Small intestine (tissue), 16 donors: Measurements from ENCODE around the gene PLA2G7. TPM values are rescaled to one million over a fixed set of nuclear protein-coding genes. Genes with fewer than 3 reads are reported as not detected.
"Not testable (repeated sequence)": the region's sequence is repeated elsewhere in the genome, so short reads cannot be mapped to it uniquely, and the experiment has no call there.

Experiments
- DNase-seq, 2 donors: peaks; one replicate each; pipeline versions ENCODE4 v3.0.0 to v3.0.0-alpha.2; 2013
- FAIRE-seq: peaks from 2 replicates; lab custom pipeline; 2012; peaks lifted over from hg19 to GRCh38; lab: Jason Lieb, UNC
- H3K27ac ChIP-seq, 3 donors: one replicate each; pipeline ENCODE4 v1.5.1; 2013; ENCODE audit warnings: low read length in 2 of 3, mild to moderate bottlenecking in 2 of 3, control low read depth in 1 of 3, inconsistent platforms in 1 of 3, low read depth in 1 of 3, moderate library complexity in 1 of 3
- H3K27me3 ChIP-seq, 3 donors: one replicate each; pipeline ENCODE4 v1.6.1; 2013; ENCODE audit warnings: low read length in 3 of 3, inconsistent platforms in 1 of 3; ENCODE audit not compliant: control insufficient read depth in 3 of 3, insufficient read depth in 3 of 3
- H3K36me3 ChIP-seq, 3 donors: one replicate each; pipeline ENCODE4 v1.6.1; 2013; ENCODE audit warnings: low read length in 3 of 3, inconsistent platforms in 1 of 3, low read depth in 1 of 3, mild to moderate bottlenecking in 1 of 3, moderate library complexity in 1 of 3; ENCODE audit not compliant: control insufficient read depth in 3 of 3, insufficient read depth in 2 of 3
- H3K4me1 ChIP-seq, 3 donors: one replicate each; pipeline ENCODE4 v1.6.1; 2013; ENCODE audit warnings: low read length in 2 of 3, inconsistent platforms in 1 of 3, low read depth in 1 of 3, mild to moderate bottlenecking in 1 of 3, moderate library complexity in 1 of 3; ENCODE audit not compliant: control insufficient read depth in 3 of 3, insufficient read depth in 2 of 3
- H3K4me3 ChIP-seq, 3 donors: one replicate each; pipeline ENCODE4 v1.5.1; 2013; ENCODE audit warnings: low read length in 3 of 3, control low read depth in 1 of 3, inconsistent platforms in 1 of 3, low read depth in 1 of 3, mild to moderate bottlenecking in 1 of 3, moderate library complexity in 1 of 3
- H3K9me3 ChIP-seq, 2 donors: one replicate each; pipeline ENCODE4 v1.6.1; 2013; ENCODE audit warnings: low read depth in 1 of 2, low read length in 1 of 2; ENCODE audit not compliant: control insufficient read depth in 2 of 2, insufficient read depth in 1 of 2
- WGBS, 3 donors: extraction: QIAGEN DNeasy Blood & Tissue Kit; methylation state at CpG; one replicate each; pipeline ENCODE4 v1.1.7; 2013; 5-methylcytosine and 5-hydroxymethylcytosine counted together
- long read RNA-seq, 10 donors: transcript quantifications; one replicate each; lab custom pipeline, GENCODE V29; 2026
- polyA plus RNA-seq, 4 donors: library from polyadenylated mRNA; stranded (reverse) in 3 of 4; unstranded in 1 of 4; fragments of 200-250 nt in 3 of 4; fragments of 120-200 nt in 1 of 4; gene quantifications; one replicate each; pipeline versions ENCODE4 v1.2.1 to v1.2.3, GENCODE V29; 2013
- donor health status: healthy with polysubstance abuse.
- donor health status: control.
- donor health status: control.
- donor health status: Bipolar disorder and iron deficiency.
- donor health status: healthy.

Gene PLA2G7
- 1 to 10 TPM in 3 of 4 donors, under 1 TPM in 1; 0.67 to 3.5 (median 1.2) TPM for polyA plus RNA-seq
- long read RNA-seq, donor 1 = 0 reads
- long read RNA-seq, donor 2 = 0 reads
- long read RNA-seq, donor 3 = 0 reads
- long read RNA-seq, donor 4 = 0 reads
- long read RNA-seq, donor 5 = 0 reads
- long read RNA-seq, donor 6 = 0 reads
- long read RNA-seq, donor 7 = 0 reads
- long read RNA-seq, donor 8 = 0 reads
- long read RNA-seq, donor 9 = 0 reads
- long read RNA-seq, donor 10 = 0 reads

- H3K4me1 ChIP-seq = peaks cover 0 to 5% (median 0%) of the 10 kb centered on the region in 3 donors
- DNase-seq (peak in 1 of 2 donors; percentile 63), FAIRE-seq (no peak)
- peaks cover 4 to 36% (median 5%) of the 10 kb centered on the region in 3 donors for H3K27me3 ChIP-seq
- H3K27ac ChIP-seq = peak within 1 kb of the TSS in 1 of 3 donors; percentile 51
- H3K4me3 ChIP-seq = peak within 1 kb of the TSS; percentile 34 to 48 (median 40)
- no peaks in the 10 kb centered on the region for H3K9me3 ChIP-seq
- H3K36me3 ChIP-seq = no peaks in the 10 kb centered on the region
- WGBS, 3 donors = 1% methylated on average over 50 to 73 of the region's 73 CpGs
Observed at GRCh38 chr6:46734867-46735719, at the start of gene PLA2G7. PLA2G7 (minus strand) TSS chr6:46735375; CDS start chr6:46722891, 12,484 bp downstream.

DNA sequence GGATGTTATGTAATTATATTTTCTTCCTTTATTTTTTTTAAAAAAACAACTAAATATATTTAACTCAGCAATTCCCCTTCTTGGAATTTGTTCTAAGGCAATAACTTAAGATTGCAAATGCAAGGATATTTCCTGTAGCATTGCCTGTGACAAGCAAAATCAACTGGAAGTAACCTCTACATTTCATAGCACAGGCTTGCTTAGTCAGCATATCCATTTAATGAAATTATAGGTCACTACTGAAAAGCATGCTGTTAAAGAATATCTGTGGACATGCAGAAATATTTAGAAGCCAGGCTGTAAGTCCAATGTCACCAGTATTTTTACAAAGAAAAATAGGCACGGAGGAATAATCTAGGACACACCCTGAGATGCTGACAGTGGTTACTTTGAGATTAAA lies 49.4 kb upstream of the PLA2G7 start:
- Histone ChIP-seq H3K9me3 (no peaks in the 10 kb centered on the region), H3K27ac (no peak overlapping the region), H3K4me1 (peaks cover 0 to 33% (median 8%) of the 10 kb centered on the region in 3 donors), H3K4me3 (no peak overlapping the region), H3K36me3 (no peaks in the 10 kb centered on the region), H3K27me3 (no peaks in the 10 kb centered on the region)
- WGBS, 3 donors = 78 to 89% (median 81%) methylated on average over 1 of the region's 1 CpG
- DNase-seq (peak in 1 of 2 donors; percentile 11), FAIRE-seq (no peak)

- Histone ChIP-seq H3K4me1 (peaks cover 0 to 8% (median 0%) of the 10 kb centered on the region in 3 donors), H3K27me3 (no peaks in the 10 kb centered on the region), H3K4me3 (no peak overlapping the region), H3K9me3 (no peaks in the 10 kb centered on the region), H3K27ac (no peak overlapping the region), H3K36me3 (no peaks in the 10 kb centered on the region)
- 32 to 38% (median 35%) methylated on average over 6 of the region's 6 CpGs for WGBS, 3 donors
- FAIRE-seq (peak; percentile 99), DNase-seq (peak; percentile 71 to 76)
Observed at GRCh38 chr6:46781478-46782378, 46.6 kb upstream of the PLA2G7 start.

DNA sequence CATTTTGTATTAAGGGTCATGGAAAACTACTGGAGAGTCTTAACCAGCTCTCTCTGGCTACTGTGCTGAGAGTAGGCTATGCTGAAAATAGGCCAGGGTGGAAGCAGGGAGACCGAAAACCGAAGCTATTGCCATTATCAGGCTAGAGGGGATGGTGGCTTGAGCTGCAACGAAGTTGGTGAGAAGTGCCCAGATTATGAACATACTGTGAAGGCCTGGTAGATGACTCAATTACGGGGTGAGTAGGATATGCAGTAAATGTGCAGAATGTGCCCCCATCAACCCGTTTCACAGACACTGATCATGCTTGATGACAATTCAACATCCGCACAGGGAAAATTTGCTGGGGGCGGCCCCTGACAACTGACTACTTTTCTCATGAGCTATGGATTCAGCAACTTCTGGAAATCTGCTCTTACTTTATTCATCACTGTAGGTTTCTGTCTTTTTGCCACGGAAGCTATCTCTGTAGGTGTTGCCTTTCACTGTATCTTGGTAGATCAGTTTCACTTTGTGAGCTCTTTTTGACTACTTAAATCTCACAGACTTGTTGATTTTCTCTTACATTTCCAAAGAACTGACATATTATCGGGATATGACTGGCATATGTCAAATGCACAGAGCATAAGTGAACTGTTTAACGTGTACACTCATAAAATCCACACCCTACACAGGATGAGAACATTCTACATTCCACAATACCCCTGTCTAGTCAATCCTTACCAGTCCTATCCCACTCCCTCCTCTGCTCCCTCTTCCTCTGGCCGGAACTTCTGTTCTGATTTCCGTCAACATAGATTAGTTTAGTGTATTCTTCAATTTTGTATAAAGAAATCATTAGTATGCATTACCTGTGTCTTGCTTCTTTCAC lies 42.5 kb upstream of the PLA2G7 start:
- H3K4me3 ChIP-seq = no peak overlapping the region
- DNase-seq (no peak), FAIRE-seq (no peak)
- no peaks in the 10 kb centered on the region for H3K27me3 ChIP-seq
- H3K9me3 ChIP-seq = no peaks in the 10 kb centered on the region
- H3K27ac ChIP-seq = no peak overlapping the region
- 78 to 84% (median 81%) methylated on average over 12 of the region's 12 CpGs for WGBS, 3 donors
- H3K36me3 ChIP-seq = no peaks in the 10 kb centered on the region
- no peaks in the 10 kb centered on the region for H3K4me1 ChIP-seq

DNA sequence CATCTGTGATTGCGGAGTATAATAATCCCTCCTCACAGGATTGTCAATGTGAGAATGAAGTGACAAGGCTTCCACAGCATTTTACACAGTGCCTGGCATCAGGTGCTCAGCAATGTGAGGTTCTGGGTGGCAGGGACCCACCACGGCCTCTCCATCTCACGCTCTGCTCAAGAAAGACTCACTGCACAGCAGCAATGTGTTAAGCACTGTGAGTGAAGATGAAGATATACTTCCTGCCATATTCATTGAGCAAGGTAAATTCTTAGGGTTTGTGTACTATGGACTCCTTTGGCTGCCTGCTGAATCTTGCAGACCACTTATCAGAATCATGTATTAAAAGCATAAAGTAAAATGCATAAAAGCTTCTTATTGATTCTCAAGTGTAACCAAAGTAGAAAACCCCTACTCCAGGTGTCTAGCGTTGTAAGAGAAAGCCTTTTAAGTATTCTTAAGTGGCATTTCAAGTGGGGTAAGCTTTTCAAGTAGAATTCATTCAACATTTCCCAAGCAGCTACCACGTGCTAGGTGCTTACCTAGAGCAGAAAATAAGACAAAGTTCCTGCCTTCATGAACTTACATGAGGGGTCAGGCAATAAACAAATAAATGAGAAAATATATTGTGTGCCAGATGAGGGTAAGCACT lies 41.0 kb upstream of the PLA2G7 start:
- no peak for DNase-seq
- H3K27me3 ChIP-seq = no peaks in the 10 kb centered on the region
- H3K9me3 ChIP-seq = no peaks in the 10 kb centered on the region
- 85 to 91% (median 86%) methylated on average over 5 of the region's 5 CpGs for WGBS, 3 donors
- no peak overlapping the region for H3K4me3 ChIP-seq
- no peak overlapping the region for H3K27ac ChIP-seq
- H3K36me3 ChIP-seq = no peaks in the 10 kb centered on the region
- FAIRE-seq = no peak
- H3K4me1 ChIP-seq = peaks cover 0 to 6% (median 0%) of the 10 kb centered on the region in 3 donors

GRCh38 chr6:46774736-46775135 lies 39.6 kb upstream of the PLA2G7 start:
- WGBS, 3 donors = 92 to 98% (median 97%) methylated on average over 19 to 24 of the region's 24 CpGs
- H3K9me3 ChIP-seq, FAIRE-seq, H3K27ac ChIP-seq, DNase-seq, H3K4me3 ChIP-seq, H3K27me3 ChIP-seq, H3K4me1 ChIP-seq, H3K36me3 ChIP-seq: not testable (repeated sequence)

DNA sequence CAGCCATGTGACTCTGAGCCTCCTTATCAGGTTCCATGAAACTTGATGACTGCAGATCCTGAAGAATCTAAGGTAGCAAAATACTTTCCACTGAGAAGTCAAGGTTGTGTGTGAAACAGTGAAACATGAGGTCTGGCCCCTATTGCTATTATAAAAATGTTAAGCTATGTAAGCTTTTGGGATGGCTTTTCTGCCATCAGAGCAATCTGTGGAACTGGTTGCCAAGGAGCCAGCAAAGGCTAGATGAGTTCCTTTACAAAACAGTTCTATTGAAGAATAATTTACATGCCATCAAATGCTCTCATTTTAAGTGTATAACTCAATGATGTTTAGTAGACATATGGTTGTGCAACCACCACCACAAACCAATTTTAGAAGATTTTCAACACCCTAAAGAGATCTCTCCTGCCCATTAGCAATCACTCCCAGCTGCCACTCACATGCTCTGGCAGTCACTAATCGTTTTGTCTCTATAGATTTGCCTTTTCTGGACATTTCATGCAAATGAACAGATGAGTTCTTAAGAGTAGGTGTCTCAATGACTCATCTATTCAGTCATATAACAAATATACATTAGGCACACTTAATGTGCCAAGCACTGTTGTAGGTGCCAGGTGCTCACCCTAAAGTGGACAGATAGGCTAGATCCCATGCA lies 38.2 kb upstream of the PLA2G7 start:
- DNase-seq = no peak
- H3K36me3 ChIP-seq = no peaks in the 10 kb centered on the region
- no peaks in the 10 kb centered on the region for H3K27me3 ChIP-seq
- 53 to 70% (median 63%) methylated on average over 1 of the region's 1 CpG for WGBS, 3 donors
- H3K4me1 ChIP-seq = peaks cover 0 to 7% (median 0%) of the 10 kb centered on the region in 3 donors
- no peak overlapping the region for H3K4me3 ChIP-seq
- peak overlapping the region in 1 of 3 donors; percentile 31 for H3K27ac ChIP-seq
- no peak for FAIRE-seq
- H3K9me3 ChIP-seq = no peaks in the 10 kb centered on the region
